Measurements from ENCODE around the gene HPN.
A peak's percentile ranks its signal among the peaks of the same experiment; 100 is the strongest.

The HPN gene

DNA sequence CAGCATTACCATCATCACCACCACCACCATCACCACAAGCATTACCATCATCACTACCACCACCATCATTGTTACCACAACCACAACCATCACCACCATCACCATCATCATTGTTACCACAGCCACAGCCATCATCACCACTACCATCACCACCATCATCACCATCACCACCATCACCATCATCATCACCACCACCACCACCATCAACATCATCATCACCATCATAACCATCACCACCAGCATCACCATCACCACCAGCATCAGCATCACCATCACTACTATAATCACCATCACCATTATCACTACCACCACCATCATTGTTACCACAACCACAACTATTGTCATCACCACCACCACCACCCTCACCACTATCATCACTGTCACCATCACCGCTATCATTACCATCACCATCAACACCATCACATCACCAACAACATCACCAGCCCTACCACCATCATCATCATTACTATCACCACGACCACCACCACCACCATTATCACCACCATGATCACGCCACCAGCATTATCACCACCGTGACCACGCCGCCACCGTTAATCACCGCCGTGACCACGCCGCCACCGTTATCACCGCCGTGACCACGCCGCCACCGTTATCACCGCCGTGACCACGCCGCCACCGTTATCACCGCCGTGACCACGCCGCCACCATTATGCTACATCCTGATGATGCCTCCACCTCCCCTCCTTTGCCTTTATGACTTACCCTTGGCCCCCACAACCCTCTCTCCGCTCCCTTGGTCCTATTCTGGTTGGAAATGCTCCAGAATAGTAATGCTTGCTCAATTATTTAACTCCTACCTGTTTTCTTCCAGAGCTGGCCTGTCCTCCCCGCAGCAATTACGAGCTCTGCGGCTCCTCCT is 64.1 kb downstream of the HPN start (continued):
- TF ChIP-seq, protein P1, sequence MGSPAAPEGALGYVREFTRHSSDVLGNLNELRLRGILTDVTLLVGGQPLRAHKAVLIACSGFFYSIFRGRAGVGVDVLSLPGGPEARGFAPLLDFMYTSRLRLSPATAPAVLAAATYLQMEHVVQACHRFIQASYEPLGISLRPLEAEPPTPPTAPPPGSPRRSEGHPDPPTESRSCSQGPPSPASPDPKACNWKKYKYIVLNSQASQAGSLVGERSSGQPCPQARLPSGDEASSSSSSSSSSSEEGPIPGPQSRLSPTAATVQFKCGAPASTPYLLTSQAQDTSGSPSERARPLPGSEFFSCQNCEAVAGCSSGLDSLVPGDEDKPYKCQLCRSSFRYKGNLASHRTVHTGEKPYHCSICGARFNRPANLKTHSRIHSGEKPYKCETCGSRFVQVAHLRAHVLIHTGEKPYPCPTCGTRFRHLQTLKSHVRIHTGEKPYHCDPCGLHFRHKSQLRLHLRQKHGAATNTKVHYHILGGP (tag by site-specific recombination; IDR thresholded peaks at IDR 0.05): no peak; the same call in 1 of the 2 replicates
- TF ChIP-seq ZNF112 (tag by site-specific recombination; IDR thresholded peaks at IDR 0.05): 0 out of 2 replicates have a peak, but pooled peaks have one; percentile 71
- TF ChIP-seq ZNF549 (tag by site-specific recombination; IDR thresholded peaks at IDR 0.05): no peak
- TF ChIP-seq, protein P2, sequence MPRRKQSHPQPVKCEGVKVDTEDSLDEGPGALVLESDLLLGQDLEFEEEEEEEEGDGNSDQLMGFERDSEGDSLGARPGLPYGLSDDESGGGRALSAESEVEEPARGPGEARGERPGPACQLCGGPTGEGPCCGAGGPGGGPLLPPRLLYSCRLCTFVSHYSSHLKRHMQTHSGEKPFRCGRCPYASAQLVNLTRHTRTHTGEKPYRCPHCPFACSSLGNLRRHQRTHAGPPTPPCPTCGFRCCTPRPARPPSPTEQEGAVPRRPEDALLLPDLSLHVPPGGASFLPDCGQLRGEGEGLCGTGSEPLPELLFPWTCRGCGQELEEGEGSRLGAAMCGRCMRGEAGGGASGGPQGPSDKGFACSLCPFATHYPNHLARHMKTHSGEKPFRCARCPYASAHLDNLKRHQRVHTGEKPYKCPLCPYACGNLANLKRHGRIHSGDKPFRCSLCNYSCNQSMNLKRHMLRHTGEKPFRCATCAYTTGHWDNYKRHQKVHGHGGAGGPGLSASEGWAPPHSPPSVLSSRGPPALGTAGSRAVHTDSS (tag by site-specific recombination; IDR thresholded peaks at IDR 0.05): peak; percentile 78; the same call in 1 of the 2 replicates
- TF ChIP-seq, protein P3, sequence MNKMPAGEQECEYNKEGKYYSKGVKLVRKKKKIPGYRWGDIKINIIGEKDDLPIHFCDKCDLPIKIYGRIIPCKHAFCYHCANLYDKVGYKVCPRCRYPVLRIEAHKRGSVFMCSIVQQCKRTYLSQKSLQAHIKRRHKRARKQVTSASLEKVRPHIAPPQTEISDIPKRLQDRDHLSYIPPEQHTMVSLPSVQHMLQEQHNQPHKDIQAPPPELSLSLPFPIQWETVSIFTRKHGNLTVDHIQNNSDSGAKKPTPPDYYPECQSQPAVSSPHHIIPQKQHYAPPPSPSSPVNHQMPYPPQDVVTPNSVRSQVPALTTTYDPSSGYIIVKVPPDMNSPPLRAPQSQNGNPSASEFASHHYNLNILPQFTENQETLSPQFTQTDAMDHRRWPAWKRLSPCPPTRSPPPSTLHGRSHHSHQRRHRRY (tag by site-specific recombination; IDR thresholded peaks at IDR 0.05): 0 out of 2 replicates have a peak, but pooled peaks have one; percentile 58
- TF ChIP-seq ZFHX2 (tag by site-specific recombination; conservative IDR thresholded peaks at IDR 0.05): no peak; the same call in 1 of the 2 replicates
- no peak for TF ChIP-seq ZNF292 (tag by site-specific recombination; IDR thresholded peaks at IDR 0.05; ENCODE audit: borderline replicate concordance, low read depth)
- TF ChIP-seq ZXDB (tag by site-specific recombination; IDR thresholded peaks at IDR 0.05): no peak
- TF ChIP-seq, protein P4, sequence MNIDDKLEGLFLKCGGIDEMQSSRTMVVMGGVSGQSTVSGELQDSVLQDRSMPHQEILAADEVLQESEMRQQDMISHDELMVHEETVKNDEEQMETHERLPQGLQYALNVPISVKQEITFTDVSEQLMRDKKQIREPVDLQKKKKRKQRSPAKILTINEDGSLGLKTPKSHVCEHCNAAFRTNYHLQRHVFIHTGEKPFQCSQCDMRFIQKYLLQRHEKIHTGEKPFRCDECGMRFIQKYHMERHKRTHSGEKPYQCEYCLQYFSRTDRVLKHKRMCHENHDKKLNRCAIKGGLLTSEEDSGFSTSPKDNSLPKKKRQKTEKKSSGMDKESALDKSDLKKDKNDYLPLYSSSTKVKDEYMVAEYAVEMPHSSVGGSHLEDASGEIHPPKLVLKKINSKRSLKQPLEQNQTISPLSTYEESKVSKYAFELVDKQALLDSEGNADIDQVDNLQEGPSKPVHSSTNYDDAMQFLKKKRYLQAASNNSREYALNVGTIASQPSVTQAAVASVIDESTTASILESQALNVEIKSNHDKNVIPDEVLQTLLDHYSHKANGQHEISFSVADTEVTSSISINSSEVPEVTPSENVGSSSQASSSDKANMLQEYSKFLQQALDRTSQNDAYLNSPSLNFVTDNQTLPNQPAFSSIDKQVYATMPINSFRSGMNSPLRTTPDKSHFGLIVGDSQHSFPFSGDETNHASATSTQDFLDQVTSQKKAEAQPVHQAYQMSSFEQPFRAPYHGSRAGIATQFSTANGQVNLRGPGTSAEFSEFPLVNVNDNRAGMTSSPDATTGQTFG (tag by site-specific recombination; IDR thresholded peaks at IDR 0.05; ENCODE audit: borderline replicate concordance): peak; percentile 72; the same call in 1 of the 2 replicates
- TF ChIP-seq ZNF747 (tag by site-specific recombination; IDR thresholded peaks at IDR 0.05): 0 out of 2 replicates have a peak, but pooled peaks have one; percentile 39
- no peak for TF ChIP-seq BCL11A (tag by site-specific recombination; IDR thresholded peaks at IDR 0.05; ENCODE audit: low read depth)
- TF ChIP-seq TCF7L2 (IDR thresholded peaks at IDR 0.05; ENCODE audit: borderline replicate concordance, low read depth, low read length): no peak
- TF ChIP-seq EGR2 (tag by site-specific recombination; IDR thresholded peaks at IDR 0.05; ENCODE audit: low read depth): no peak
- no peak for TF ChIP-seq ZNF302 (tag by site-specific recombination; IDR thresholded peaks at IDR 0.05; ENCODE audit: low read depth)
- TF ChIP-seq, protein P5, sequence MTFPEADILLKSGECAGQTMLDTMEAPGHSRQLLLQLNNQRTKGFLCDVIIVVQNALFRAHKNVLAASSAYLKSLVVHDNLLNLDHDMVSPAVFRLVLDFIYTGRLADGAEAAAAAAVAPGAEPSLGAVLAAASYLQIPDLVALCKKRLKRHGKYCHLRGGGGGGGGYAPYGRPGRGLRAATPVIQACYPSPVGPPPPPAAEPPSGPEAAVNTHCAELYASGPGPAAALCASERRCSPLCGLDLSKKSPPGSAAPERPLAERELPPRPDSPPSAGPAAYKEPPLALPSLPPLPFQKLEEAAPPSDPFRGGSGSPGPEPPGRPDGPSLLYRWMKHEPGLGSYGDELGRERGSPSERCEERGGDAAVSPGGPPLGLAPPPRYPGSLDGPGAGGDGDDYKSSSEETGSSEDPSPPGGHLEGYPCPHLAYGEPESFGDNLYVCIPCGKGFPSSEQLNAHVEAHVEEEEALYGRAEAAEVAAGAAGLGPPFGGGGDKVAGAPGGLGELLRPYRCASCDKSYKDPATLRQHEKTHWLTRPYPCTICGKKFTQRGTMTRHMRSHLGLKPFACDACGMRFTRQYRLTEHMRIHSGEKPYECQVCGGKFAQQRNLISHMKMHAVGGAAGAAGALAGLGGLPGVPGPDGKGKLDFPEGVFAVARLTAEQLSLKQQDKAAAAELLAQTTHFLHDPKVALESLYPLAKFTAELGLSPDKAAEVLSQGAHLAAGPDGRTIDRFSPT (tag by site-specific recombination; IDR thresholded peaks at IDR 0.05): 0 out of 2 replicates have a peak, but pooled peaks have one; percentile 36
- TF ChIP-seq ZNF776 (tag by site-specific recombination; IDR thresholded peaks at IDR 0.05; ENCODE audit: borderline replicate concordance): peak; percentile 63
- TF ChIP-seq, protein P6, sequence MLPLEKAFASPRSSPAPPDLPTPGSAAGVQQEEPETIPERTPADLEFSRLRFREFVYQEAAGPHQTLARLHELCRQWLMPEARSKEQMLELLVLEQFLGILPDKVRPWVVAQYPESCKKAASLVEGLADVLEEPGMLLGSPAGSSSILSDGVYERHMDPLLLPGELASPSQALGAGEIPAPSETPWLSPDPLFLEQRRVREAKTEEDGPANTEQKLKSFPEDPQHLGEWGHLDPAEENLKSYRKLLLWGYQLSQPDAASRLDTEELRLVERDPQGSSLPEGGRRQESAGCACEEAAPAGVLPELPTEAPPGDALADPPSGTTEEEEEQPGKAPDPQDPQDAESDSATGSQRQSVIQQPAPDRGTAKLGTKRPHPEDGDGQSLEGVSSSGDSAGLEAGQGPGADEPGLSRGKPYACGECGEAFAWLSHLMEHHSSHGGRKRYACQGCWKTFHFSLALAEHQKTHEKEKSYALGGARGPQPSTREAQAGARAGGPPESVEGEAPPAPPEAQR (tag by site-specific recombination; IDR thresholded peaks at IDR 0.05): 0 out of 2 replicates have a peak, but pooled peaks have one; percentile 10
- TF ChIP-seq ZNF600 (tag by site-specific recombination; IDR thresholded peaks at IDR 0.05): no peak
- peak; percentile 10; the same call in 1 of the 2 replicates for TF ChIP-seq YY2 (tag by site-specific recombination; IDR thresholded peaks at IDR 0.05)
- TF ChIP-seq ZNF169 (tag by site-specific recombination; IDR thresholded peaks at IDR 0.05): no peak; the same call in none of the 2 replicates
- TF ChIP-seq GLI4 (tag by site-specific recombination; IDR thresholded peaks at IDR 0.05): 0 out of 2 replicates have a peak, but pooled peaks have one; percentile 64
- no peak for TF ChIP-seq RBAK (tag by site-specific recombination; IDR thresholded peaks at IDR 0.05)
- TF ChIP-seq KLF9 (tag by site-specific recombination; IDR thresholded peaks at IDR 0.05; ENCODE audit: low read depth): 0 out of 2 replicates have a peak, but pooled peaks have one; percentile 10
